Adipose tissue (tissue), 3 donors: ENCODE results near the gene LRTM1. TPM values are rescaled to one million over a fixed set of nuclear protein-coding genes. Genes with fewer than 3 reads are reported as not detected.

Experiments used
- H3K27ac ChIP-seq: one replicate; pipeline ENCODE4 v1.5.1; 2013; ENCODE audit warnings: low read depth, low read length
- WGBS, 3 donors: extraction: QIAGEN DNeasy Blood & Tissue Kit; methylation state at CpG; one replicate each; pipeline ENCODE4 v1.1.7; 2013; 5-methylcytosine and 5-hydroxymethylcytosine counted together
- polyA plus RNA-seq, 3 donors: library from polyadenylated mRNA; stranded (reverse); fragments of 200-250 nt; gene quantifications; one replicate each; pipeline ENCODE4 v1.2.3, GENCODE V29; 2013
- donor health status: healthy with polysubstance abuse.
- donor health status: Bipolar disorder and iron deficiency.
- donor health status: healthy.

Gene LRTM1
- polyA plus RNA-seq, 3 donors: not detected

DNA sequence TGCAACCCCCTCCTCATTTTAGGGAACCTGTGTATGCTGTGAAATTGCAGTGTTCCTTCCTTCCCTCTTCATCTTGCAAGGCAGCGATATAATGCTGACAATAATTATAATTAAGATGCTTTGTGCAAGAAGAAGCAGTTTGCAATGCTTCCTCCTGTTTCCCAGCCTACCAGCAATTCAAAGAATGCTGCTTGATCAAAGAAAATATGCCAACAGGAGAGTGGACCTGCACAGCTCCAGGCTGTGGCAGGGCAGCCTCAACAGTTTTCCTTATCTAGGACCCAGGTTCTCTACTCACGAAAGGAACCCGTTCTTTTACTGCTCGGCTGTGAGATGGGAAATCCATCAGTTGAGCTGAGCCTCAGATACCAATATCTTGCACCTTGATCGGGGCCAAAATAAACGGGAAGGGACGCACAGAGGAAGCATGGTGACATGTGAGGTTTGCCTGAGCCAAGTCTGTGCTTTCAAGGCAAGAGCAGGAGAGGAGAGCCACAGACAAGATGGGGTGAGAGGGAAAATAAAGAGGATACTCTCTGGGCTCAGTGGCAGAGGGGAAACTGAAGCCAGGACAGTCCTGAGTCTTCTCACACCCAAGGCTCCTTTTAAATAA, 22.6 kb upstream of the LRTM1 start:
- no peak overlapping the region for H3K27ac ChIP-seq
- 29 to 49% (median 31%) methylated on average over 7 of the region's 7 CpGs for WGBS, 3 donors

DNA sequence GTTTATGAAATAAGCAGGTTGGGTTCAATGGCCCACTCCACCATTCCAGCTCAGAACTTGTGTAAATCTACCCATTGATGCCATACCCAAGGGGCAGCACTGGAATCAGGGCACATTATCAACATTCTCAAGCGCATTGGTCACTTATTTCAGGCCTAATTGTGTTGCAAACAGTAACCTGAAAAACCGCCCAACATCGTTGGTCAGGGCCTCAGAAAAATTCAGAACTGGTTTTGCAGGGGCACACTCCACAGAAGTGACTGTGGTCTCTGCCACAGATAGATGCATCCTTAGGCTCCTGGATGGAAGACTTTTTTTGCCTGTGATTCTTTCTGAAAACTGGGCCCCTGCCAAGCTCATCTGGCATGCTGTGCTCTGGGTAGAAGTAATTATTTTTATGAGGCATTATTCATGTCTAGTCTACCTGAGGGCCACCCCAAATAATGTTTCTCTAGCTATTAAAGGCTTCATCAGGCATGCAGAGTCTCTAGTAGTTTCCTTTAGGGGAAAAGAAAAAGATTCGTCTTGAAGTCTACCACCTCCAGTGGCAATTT, 21.7 kb upstream of the LRTM1 start:
- no peak overlapping the region for H3K27ac ChIP-seq
- 80 to 94% (median 90%) methylated on average over 4 of the region's 4 CpGs for WGBS, 3 donors

DNA sequence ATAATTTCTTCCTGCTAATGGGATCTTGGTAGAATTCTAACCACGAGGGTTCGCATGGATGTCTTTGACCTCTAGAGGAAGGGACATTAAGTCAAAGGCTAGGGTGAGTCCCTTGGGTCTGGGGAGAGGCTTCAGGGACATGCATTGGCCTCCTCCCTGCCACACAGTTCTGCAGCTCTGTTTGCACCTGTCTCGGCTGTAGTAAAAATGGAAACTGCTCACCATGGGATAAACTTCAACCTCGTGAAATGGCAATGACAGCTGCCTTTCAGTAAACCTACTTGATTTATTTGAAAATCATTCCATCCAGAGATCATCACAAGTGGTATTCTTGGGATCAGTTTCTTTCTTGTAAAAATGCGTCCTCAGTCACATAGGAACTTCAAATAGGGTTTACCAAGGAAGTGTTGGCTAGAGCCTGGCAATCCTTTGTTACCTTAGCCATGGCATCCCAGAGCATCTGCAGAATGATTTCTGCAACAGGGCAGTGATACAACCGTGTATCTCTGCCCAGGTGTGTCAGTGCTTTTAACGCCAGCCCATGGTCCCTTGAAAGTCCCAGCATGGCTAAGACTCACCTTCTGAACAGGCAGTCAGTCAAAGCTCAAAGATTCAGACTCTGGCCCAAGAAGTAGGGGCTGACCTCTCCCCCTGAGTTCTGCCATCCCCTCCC, 14.0 kb upstream of the LRTM1 start:
- 71 to 88% (median 84%) methylated on average over 7 of the region's 7 CpGs for WGBS, 3 donors
- no peak overlapping the region for H3K27ac ChIP-seq

DNA sequence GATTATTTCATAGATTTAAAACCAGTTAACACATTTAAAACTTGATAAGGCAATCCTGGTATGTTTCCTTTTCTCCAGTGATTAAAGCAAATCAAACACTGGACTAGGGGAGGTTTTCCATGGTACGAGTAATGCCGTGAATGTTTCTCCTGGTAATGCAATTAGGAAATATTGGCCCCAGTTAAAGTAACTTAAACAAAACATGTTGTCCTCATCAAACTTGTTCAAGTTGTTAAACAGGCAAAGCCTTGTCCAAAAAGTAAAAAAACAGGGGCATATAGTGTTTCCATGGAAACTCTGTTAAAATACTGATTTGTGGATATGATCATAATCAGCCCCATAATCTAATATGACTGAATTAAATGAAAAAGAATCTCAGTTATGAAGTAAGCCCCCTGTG, 13.1 kb upstream of the LRTM1 start:
- H3K27ac ChIP-seq: no peak overlapping the region
- WGBS, 3 donors: 41 to 88% (median 70%) methylated on average over 2 of the region's 2 CpGs

DNA sequence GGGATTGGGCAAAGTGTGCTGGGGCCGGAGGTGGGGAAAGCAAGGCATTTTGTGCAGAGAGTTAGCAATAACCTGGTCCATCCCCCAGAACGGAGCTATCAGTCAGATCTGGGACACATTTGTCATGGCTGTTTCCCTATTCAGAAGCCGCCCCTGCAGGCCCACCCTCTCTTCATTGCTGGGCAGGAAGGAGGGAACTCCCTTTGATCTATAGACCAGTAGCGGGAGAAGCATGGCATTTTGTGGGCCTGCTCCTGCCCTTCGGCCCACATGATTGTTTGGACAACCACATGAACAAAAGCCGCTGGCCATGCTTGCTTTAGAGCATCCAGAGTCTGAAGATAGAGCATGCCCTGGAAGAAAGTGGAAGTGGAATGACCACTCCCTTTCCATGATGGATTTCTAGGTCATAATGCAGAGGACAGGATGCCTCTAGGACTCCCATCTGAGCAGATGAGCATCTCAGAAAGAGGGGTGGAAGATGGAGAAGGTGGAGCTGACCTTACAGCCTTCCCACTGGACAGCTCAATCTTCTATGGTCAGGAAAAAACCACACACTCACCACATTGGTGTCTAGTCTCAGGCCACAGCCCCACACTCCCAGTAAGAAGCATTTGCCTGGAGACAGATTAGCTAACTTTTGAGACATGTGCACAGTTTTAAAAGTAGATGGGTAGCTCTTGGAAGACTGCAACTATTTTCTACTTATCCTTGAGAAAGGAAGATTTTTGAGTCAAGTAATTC, 11.9 kb upstream of the LRTM1 start:
- WGBS, 3 donors: 35 to 74% (median 62%) methylated on average over 6 of the region's 6 CpGs
- no peak overlapping the region for H3K27ac ChIP-seq

DNA sequence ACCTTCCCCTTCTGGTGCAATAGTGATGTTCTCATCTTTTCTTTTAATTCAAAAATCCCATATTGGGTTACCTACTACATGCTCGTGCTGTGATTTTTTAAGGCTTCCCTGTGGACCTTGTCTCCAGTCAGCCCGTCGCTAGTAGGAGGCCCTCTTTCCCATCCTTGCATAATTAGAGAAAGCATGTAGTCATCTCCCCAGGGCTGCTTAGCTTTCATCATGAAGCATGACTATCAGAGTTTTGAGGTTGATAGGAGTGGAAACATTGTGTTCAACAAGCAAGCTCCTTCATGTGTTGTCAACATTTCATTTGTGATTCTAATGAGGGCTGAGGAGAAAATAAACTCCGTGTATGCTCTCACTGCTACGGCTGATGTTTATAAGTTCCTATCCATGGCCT, 8.7 kb upstream of the LRTM1 start:
- WGBS, 3 donors: 63 to 71% (median 70%) methylated on average over 5 of the region's 5 CpGs
- no peak overlapping the region for H3K27ac ChIP-seq

DNA sequence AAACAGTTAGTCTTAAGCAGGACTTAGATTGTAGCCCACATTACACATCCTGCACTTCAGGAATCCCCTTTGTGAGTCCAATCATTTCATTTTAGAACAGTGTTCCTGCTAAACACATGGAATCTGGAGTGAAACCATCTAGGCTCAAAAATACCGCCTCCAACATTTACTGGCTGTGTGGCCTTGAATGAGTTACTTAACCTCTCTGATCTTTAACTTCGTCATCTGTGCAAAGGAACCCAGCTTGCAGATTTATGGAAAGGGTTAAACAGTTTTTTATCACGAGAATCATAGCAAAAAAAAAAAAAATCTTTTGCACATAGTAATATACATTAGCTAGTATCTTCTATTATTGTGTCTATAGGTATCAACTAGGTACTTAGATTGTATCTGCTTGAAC, 8.0 kb upstream of the LRTM1 start:
- no peak overlapping the region for H3K27ac ChIP-seq
- 67 to 84% (median 84%) methylated on average over 3 of the region's 3 CpGs for WGBS, 3 donors

DNA sequence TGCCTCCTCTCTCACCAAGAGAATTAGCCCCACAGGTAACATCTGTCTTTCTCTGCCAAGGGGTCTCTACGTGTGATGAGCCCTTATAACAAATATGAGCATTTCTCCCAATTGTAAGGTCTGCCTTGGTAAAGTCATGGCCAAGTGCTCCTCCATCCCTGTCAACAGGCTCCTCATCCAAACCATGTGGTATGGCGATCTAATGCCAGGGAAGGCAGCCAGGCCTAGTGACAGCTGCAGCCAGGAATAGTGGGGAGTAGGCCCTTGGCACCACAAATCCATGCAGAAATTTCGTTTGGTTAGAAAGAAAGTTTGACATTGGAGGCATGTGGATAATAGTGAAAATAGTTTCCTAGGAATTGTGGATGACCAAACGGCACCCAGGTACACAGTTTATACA, 4.7 kb upstream of the LRTM1 start:
- WGBS, 3 donors: 60 to 75% (median 72%) methylated on average over 4 of the region's 4 CpGs
- H3K27ac ChIP-seq: no peak overlapping the region

DNA sequence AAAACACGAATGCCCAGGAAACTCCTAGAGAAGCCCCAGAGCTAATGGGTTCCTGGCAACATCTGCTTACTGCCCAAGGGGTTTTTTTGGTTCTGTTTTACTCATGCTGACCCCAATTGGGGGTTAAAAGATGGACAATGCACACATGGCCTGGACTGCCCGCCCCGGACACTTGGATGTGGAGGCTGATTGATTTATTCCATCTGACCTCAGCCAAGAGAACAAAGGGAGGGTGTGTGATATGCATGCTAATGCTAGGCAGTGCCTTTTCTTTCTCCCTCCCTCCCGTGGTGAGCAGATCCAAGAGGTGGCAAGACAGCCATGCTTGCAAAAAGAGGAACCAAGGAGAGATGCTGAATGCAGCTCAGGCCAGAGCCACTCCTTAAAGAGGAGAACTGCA, 3.3 kb upstream of the LRTM1 start:
- 42 to 60% (median 52%) methylated on average over 4 of the region's 4 CpGs for WGBS, 3 donors
- no peak overlapping the region for H3K27ac ChIP-seq

DNA sequence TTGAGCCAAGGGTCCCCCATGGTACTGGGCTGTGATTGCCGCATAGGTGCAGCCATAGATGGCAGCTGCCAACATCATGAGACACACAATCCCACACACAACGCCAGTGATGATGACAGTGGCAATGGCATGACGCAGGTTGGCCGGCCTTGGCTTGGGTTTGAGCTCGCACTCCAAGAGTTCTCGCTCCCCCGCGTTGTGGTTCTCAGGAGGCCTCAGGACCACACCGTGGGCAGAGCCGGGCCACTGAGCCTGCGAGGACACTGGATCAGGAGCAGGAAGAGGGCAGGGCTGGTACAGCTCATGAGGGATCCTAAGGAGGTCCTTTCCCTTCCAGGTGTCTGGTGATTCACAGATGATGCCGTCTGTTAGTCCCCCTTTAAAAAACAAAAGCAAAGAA, 9.3 kb downstream of the LRTM1 start:
- no peak overlapping the region for H3K27ac ChIP-seq
- WGBS, 3 donors: 91 to 94% (median 94%) methylated on average over 12 of the region's 12 CpGs

DNA sequence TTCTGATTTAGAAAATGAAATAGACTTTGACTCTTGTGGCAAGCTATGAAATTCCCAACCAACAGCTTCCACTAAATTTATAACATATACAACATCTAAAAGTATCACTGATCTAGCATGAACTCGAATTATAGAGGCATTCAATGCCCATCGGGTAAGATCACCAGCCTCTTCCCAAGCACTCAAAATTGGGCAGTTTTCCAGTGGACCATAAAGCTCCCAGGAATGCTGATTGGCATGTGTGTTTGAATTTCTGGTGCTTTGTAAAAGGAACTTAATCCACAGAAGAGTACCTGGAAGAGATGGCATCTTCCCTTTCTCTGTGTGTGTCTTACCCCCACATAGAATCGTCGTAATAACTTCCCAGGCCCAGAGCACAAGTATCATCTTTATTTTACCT, 10.0 kb downstream of the LRTM1 start:
- H3K27ac ChIP-seq: no peak overlapping the region
- WGBS, 3 donors: 85 to 91% (median 87%) methylated on average over 4 of the region's 4 CpGs

DNA sequence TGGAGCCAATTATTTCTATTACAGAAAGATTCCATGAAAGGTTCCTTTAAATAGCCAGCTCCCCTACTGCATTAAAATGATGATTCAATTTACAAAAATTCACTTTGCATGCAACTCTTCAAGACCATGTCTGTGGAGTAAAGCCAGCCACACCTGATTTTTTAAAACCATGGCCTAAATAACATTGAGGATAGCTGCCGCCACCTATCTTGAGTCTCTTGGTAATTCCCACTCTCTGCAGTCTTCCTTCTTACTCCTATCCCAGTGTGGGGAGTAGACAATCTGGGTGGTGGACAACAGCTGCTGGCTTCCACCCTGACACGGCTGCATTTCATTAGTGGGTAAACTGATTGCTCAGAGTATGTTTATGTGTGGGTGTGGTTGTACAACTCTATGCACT, 10.7 kb downstream of the LRTM1 start:
- H3K27ac ChIP-seq: no peak overlapping the region
- 83 to 88% (median 85%) methylated on average over 2 of the region's 2 CpGs for WGBS, 3 donors

DNA sequence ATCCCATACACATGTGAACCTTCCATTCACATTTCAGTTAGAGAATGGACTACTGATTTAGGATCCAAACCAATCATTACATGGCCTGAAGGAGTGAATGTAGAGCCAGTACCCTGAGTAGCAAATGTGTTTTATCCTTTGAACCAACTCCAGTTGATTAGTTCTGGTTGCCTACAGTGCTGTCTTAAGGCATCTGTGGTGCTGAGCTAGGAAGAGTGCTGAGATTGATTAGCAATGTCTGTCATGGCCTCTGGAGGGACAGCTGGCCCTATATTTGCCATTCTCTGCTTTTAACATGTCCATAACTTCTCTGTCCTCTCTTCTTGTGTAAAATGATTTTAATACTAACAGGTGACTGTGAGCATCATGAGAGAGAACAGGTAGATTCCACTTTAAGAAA, 11.1 kb downstream of the LRTM1 start:
- no peak overlapping the region for H3K27ac ChIP-seq

DNA sequence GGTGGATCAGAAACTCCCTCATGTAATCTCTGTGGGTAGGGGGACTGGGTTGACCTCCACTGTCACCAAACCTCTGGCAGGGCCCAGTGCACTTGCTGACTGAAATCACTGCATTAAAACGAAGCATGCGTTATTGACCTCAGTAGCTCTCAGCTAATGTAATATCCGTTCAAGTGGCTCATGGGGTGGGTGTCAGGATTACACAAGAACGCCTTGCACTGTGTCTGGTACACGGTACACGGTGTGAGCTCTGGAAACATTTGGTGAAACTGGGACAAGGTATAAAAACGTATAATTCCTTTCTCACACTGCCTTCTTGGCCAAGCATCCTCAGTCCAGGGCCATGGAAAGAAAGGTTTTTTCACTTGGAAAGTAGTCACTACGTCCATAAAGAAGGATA, 11.9 kb downstream of the LRTM1 start:
- WGBS, 3 donors: 77 to 85% (median 84%) methylated on average over 8 of the region's 8 CpGs
- no peak overlapping the region for H3K27ac ChIP-seq

DNA sequence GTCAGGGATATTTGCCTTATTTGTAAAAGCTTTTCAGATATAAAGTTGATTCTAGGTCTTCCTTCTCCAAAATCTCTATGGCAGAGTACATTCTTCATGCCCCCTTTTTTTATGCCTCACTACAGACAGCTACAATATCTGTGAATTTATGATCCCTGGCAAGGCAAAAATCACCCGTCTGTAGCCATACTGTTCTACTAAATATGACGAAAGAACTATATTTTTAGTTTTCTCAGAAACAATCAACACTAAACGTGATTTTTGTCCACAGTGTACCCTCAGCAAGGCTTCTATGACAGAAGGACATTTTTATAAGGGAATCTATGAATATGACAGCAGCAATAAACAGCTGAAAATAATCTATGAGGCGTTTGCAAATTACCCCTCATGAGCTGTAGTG, 12.7 kb downstream of the LRTM1 start:
- WGBS, 3 donors: 37 to 62% (median 54%) methylated on average over 4 of the region's 4 CpGs
- H3K27ac ChIP-seq: no peak overlapping the region

DNA sequence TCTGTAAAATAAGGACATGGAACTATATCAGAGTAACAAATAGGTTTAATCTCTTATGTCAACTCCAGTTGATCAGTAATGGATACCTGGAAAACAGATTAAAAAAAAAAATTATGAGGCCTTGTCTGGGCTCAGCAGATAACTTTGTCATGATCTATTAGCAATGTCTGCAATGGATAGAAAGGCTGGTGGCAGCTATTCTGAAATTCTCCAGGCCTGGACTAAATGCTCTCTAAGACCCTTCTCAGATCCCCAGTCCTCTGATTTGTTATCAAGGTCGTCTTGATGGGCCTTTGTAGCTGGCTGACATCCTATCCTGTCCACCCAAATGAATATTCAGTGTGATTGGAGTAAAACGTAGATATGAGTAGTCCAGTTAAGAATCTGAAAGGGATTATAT, 13.7 kb downstream of the LRTM1 start:
- 42 to 61% (median 60%) methylated on average over 2 of the region's 2 CpGs for WGBS, 3 donors
- H3K27ac ChIP-seq: no peak overlapping the region

DNA sequence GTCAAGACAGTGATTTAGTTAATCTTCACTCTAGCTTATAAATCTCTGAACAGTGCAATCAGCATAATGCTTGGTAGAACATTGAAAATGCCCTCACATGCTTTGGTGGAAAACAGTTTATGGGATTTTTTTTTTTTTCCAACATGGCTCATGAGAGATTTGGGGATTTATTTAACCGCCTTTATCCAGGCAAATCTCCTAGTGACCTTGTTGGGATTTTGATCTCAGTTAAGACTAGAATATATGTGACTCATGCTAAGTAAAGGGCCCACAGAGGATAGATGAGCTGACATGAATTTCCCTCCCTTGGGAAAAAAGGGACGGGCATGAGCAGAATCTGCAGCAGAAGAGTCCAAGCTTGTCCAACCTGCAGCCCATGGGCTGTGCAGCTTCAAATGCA, 18.7 kb downstream of the LRTM1 start:
- 81 to 83% (median 82%) methylated on average over 2 of the region's 2 CpGs for WGBS, 3 donors
- H3K27ac ChIP-seq: no peak overlapping the region

DNA sequence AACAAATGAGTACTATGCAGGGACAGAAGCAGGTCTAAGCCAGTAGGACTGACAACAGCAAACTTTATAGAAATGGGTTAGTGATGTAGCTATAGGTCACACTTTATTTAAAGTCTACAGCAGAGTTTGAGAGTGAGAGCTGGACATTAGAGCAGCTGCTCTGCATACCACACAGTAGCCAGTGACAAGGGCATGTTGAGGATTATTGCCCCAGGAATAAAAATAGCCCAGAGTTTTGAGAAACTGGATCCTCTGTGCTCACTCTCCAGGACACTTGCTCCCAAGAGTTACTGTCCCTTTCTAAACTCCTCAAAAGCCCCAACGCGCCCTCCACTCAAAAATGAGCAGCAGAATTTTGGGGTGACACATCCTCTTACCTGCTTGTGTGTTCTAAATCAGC, 21.1 kb downstream of the LRTM1 start:
- H3K27ac ChIP-seq: no peak overlapping the region
- WGBS, 3 donors: 86 to 92% (median 92%) methylated on average over 2 of the region's 2 CpGs

DNA sequence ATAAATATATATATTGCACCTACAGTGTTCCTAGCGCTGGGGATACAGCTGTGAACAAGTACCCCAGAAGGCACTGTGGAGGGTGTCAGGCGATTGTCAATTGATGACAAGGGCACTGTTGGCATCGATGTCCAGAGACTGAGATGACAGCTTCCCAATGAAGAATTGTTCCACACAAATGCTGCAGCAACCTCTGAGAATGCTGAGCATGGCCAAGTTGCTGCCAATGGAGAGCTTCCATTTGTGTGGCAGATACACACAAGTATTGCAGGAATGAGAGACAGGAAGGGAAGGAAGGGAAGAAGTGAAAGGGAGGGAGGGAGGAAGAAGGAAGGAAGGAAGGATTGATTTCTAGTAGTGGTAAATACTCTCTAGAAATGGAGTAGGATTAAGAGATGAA, 21.9 kb downstream of the LRTM1 start:
- 82 to 94% (median 92%) methylated on average over 3 of the region's 3 CpGs for whole genome bisulfite sequencing, 3 donors
- H3K27ac ChIP-seq: no peak overlapping the region
